ENCODE measurements around the gene ATP13A1.
A peak's percentile ranks its signal among the peaks of the same experiment; 100 is the strongest.

Gene ATP13A1

GRCh38 chr19:19631346-19631745 lies 32.1 kb downstream of the ATP13A1 start:
- no peak for DNase-seq (ENCODE audit: low spot score)
- in situ Hi-C loops (cut with MboI; ENCODE audit: low sequenced_read_pairs, unreplicated experiment): loop anchor here (25.0 kb wide), 1 partner anchor 269 kb away; no protein-coding TSS in a partner anchor
- TF ChIP-seq CTCF (IDR thresholded peaks at IDR 0.05; ENCODE audit: borderline replicate concordance, control extremely low read depth, extremely low read depth, insufficient read depth, missing control alignments): no peak

DNA sequence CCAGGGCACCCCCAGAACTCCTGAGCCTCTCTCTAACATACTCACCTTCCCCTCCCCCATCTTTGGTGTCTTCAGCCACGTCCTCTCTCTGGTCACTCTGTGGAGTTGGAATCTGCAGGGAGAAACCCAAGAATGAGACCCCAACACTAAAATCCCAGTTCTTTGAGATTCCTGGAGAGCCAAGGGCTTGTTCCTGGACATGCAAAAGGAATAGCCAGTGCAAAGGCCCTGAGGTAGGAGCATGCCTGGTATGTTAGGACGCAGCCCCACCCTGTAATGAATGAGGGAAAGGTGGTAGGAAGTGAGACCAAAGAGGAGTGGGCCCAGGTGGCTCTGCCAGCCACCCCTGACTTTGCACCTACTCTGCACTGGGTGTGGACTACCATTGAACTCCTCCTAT lies 33.0 kb downstream of the ATP13A1 start:
- in situ Hi-C loops (cut with MboI; ENCODE audit: low sequenced_read_pairs, unreplicated experiment): loop anchor here (25.0 kb wide), 1 partner anchor 268 kb away; no protein-coding TSS in a partner anchor
- DNase-seq (ENCODE audit: low spot score): no peak
- no peak for TF ChIP-seq CTCF (IDR thresholded peaks at IDR 0.05; ENCODE audit: borderline replicate concordance, control extremely low read depth, extremely low read depth, insufficient read depth, missing control alignments)

- no peak for TF ChIP-seq CTCF (IDR thresholded peaks at IDR 0.05; ENCODE audit: borderline replicate concordance, control extremely low read depth, extremely low read depth, insufficient read depth, missing control alignments)
- in situ Hi-C loops (cut with MboI; ENCODE audit: low sequenced_read_pairs, unreplicated experiment): loop anchor here (25.0 kb wide), 1 partner anchor 268 kb away; no protein-coding TSS in a partner anchor
- DNase-seq (ENCODE audit: low spot score): no peak
Observed at GRCh38 chr19:19630062-19630414, 33.4 kb downstream of the ATP13A1 start.

DNA sequence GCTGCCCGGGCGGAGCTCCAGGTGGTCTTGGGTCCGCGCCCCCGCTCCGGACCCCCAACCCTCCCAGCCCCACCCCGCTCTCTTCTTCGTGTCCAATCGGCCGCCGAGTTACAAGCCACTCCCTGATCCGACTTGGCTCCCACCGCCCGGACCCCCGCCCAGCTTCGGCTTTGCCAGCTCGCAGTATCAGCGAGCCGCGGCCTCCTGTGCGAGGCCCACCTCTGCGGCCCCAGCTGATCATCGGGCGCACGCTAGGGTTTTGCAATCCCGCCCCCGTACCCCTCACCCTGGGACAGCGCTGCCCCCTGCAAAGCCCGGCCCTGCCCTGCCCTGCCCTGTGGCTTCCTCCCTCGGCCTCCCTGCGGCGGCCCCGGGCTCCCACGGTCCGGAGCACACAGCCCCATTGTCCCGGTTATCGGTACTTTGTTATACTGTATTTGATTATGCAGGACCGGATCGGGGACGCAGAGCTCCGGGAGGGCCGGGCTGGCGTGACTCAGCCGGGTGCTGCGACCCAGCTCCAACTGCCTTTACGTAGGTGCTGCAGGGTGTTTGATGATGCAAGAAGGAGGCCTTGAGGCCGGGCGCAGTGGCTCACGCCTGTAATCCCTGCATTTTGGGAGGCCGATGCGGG lies 34.9 kb downstream of the ATP13A1 start:
- no peak for TF ChIP-seq CTCF (IDR thresholded peaks at IDR 0.05; ENCODE audit: borderline replicate concordance, control extremely low read depth, extremely low read depth, insufficient read depth, missing control alignments)
- in situ Hi-C loops (cut with MboI; ENCODE audit: low sequenced_read_pairs, unreplicated experiment): loop anchor here (25.0 kb wide), 1 partner anchor 266 kb away; no protein-coding TSS in a partner anchor
- peak; percentile 68 for DNase-seq (ENCODE audit: low spot score)

- peak; percentile 97 for DNase-seq (ENCODE audit: low spot score)
- TF ChIP-seq CTCF (IDR thresholded peaks at IDR 0.05; ENCODE audit: borderline replicate concordance, control extremely low read depth, extremely low read depth, insufficient read depth, missing control alignments): no peak
- in situ Hi-C loops (cut with MboI; ENCODE audit: low sequenced_read_pairs, unreplicated experiment): loop anchor here (25.0 kb wide), 1 partner anchor 266 kb away; no protein-coding TSS in a partner anchor
Observed at GRCh38 chr19:19627621-19628500, 35.6 kb downstream of the ATP13A1 start, which contains the start of gene LPAR2. Gene LPAR2, minus strand, starts transcription at chr19:19628220. Its CDS starts 945 bp downstream, at chr19:19627275.

Measured in GM13976 (cell line).